ENCODE measurements around the gene SH2D3C. TPM values are rescaled to one million over a fixed set of nuclear protein-coding genes. Genes with fewer than 3 reads are reported as not detected.
A peak's percentile ranks its signal among the peaks of the same experiment; 100 is the strongest.

SH2D3C gene
- total RNA-seq, 1 experiment from 2014 or later = 0.79 TPM

DNA sequence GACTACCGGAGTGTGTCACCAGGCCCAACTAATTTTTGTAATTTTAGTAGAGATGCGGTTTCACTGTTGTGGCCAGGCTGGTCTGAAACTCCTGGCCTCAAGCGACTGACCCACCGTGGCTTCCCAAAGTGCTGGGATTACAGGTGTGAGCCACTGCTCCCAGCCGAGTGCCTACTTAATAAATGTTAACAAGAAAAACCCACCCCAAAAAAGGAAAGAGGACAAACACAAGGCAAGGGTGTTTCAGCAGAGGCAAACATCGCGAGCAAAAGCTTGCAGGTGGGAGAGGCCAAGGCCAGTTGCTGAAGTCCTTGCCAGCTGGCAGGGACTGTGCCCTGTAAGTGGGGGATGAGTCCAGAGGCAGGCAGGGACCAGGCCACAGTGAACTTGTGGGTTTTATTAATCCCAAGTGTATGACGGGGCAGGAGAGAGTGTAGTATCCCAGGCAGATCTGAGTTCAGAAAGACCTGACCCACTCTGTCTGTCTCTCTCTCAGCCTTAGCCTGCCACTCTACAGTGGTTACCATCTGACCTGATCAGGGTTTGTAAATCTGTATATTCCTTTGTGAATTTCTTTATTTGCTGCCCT, 17.9 kb upstream of the SH2D3C start:
- BruUV-seq (replicated peaks) = no TSS peak
- H3K27ac ChIP-seq = no peak overlapping the region
- TF ChIP-seq EZH2 (IDR thresholded peaks at IDR 0.05; ENCODE audit: low read depth) (no peak), CTCF (conservative IDR thresholded peaks at IDR 0.05) (no peak)

DNA sequence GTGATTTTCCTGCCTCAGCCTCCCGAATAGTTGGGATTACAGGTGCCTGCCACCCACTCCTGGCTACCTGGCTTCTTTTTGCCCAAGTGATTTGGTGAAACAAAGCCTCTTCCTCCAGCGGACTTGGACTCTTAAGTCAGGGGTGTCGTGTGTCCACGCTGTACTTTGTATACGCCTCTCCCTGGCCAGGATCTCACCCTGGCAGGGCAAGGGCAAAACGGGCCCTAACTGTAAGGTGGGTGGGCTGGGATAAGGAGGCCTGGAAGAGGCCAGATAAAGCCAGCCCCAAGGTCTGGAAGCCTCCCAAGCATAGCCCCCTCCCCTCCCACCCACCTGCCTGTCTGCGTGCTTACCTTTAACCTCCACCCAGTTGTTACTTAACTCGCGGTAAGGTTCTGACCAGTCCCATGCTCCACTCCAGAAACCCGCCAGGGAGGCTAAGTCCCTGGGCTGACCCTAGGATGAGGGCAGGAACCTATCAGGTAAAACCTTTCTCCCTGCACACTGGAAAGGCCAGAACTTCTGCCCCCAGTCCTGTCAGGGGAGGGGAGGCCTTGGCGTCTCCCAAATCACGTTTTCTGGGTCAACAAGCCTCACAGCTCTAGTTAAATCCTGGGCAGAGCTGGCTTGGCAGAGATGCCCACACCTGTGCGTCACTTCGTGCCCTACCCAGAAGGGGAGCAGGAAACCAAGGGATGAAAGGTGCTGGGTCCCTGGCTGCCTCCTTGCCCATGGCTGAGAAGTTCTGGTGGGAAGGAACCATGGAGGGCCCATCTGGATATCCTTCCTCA, 15.7 kb upstream of the SH2D3C start:
- Histone ChIP-seq H3K36me3 (ENCODE audit: low read depth) (peaks cover 11% of the 10 kb centered on the region), H3K4me3 (no peak overlapping the region), H3K27ac (no peak overlapping the region), H3K4me1 (replicated peaks; ENCODE audit: insufficient read depth) (peaks cover 9% of the 10 kb centered on the region; the same call in 1 of the 2 replicates), H3K4me2 (no peak overlapping the region), H3K79me2 (ENCODE audit: low read depth) (peaks cover 13% of the 10 kb centered on the region), H3K9me3 (ENCODE audit: insufficient read depth, low read depth) (no peaks in the 10 kb centered on the region), H3K9me2 (ENCODE audit: insufficient read depth) (no peaks in the 10 kb centered on the region), H3F3A (ENCODE audit: insufficient read depth, low read depth) (peaks cover 78% of the 10 kb centered on the region), H2AFZ (no peak overlapping the region), H3K27me3 (ENCODE audit: insufficient read depth, low read depth) (no peaks in the 10 kb centered on the region), H4K20me1 (ENCODE audit: insufficient read depth) (peaks cover 34% of the 10 kb centered on the region)
- DNase-seq = no peak
- no peak for TF ChIP-seq CTCF (conservative IDR thresholded peaks at IDR 0.05)
- no peak for TF ChIP-seq EZH2 (IDR thresholded peaks at IDR 0.05; ENCODE audit: low read depth)
- ChIA-PET POLR2A (ENCODE audit: unreplicated experiment) (no interaction called here), CTCF (no interaction called here)
- no TSS peak for BruUV-seq (replicated peaks)
- intact Hi-C loops (cut with micrococcal nuclease; ENCODE audit: unreplicated experiment) = no loop called here

More for the DNA sequence above, 17.9 kb upstream of the SH2D3C start:
- intact Hi-C loops (cut with micrococcal nuclease; ENCODE audit: unreplicated experiment) = no loop called here
- Histone ChIP-seq H2AFZ (no peak overlapping the region), H3K9me2 (ENCODE audit: insufficient read depth) (no peaks in the 10 kb centered on the region), H3K36me3 (ENCODE audit: low read depth) (no peaks in the 10 kb centered on the region), H3F3A (ENCODE audit: insufficient read depth, low read depth) (peaks cover 71% of the 10 kb centered on the region), H4K20me1 (ENCODE audit: insufficient read depth) (peaks cover 14% of the 10 kb centered on the region; the same call in 1 of the 2 replicates), H3K4me1 (replicated peaks; ENCODE audit: insufficient read depth) (peaks cover 21% of the 10 kb centered on the region), H3K9me3 (ENCODE audit: insufficient read depth, low read depth) (no peaks in the 10 kb centered on the region), H3K4me3 (no peak overlapping the region), H3K27me3 (ENCODE audit: insufficient read depth, low read depth) (no peaks in the 10 kb centered on the region), H3K4me2 (no peak overlapping the region), H3K79me2 (ENCODE audit: low read depth) (no peaks in the 10 kb centered on the region)
- ChIA-PET CTCF (no interaction called here), POLR2A (ENCODE audit: unreplicated experiment) (no interaction called here)
- no peak for DNase-seq

GRCh38 chr9:127793093-127793708, 14.7 kb upstream of the SH2D3C start:
- no TSS peak for BruUV-seq (replicated peaks)
- peaks cover 20% of the 10 kb centered on the region for H3K36me3 ChIP-seq (ENCODE audit: low read depth)
- CTCF ChIA-PET = no interaction called here
- peaks cover 23% of the 10 kb centered on the region for H3K79me2 ChIP-seq (ENCODE audit: low read depth)
- TF ChIP-seq EZH2 (IDR thresholded peaks at IDR 0.05; ENCODE audit: low read depth) (no peak), CTCF (conservative IDR thresholded peaks at IDR 0.05) (no peak)
- no peak overlapping the region for H3K4me2 ChIP-seq
- no peak overlapping the region for H3K4me3 ChIP-seq
- H3K27me3 ChIP-seq (ENCODE audit: insufficient read depth, low read depth) = no peaks in the 10 kb centered on the region
- H4K20me1 ChIP-seq (ENCODE audit: insufficient read depth) = peaks cover 44% of the 10 kb centered on the region
- H3F3A ChIP-seq (ENCODE audit: insufficient read depth, low read depth) = peaks cover 75% of the 10 kb centered on the region
- DNase-seq = peak in 1 of 2 experiments; percentile 3
- peaks cover 1% of the 10 kb centered on the region; the same call in 1 of the 2 replicates for H3K4me1 ChIP-seq (replicated peaks; ENCODE audit: insufficient read depth)
- no peaks in the 10 kb centered on the region for H3K9me2 ChIP-seq (ENCODE audit: insufficient read depth)
- H2AFZ ChIP-seq = no peak overlapping the region
- H3K9me3 ChIP-seq (ENCODE audit: insufficient read depth, low read depth) = no peaks in the 10 kb centered on the region
- no peak overlapping the region for H3K27ac ChIP-seq
- intact Hi-C loops (cut with micrococcal nuclease; ENCODE audit: unreplicated experiment) = no loop called here
- POLR2A ChIA-PET (ENCODE audit: unreplicated experiment) = interaction anchor here (0.7 kb wide), 1 partner anchor 321 kb away, joined by 3 read pairs; no protein-coding TSS in a partner anchor
